GM23338 (cell line): ENCODE measurements around the gene CCL24.

Experiments used
- CTCF ChIP-seq, 2 experiments: fragments of 200-600 bp in 1 of 2; sonication (generic) in 1 of 2; conservative IDR thresholded peaks; 2 replicates each; pipeline versions ENCODE4 v1.5.1 to v1.6.1; 2016 to 2017; ENCODE audit warnings: antibody characterized with exemption in 2 of 2, low read depth in 2 of 2, mild to moderate bottlenecking in 2 of 2, moderate library complexity in 1 of 2
- EZH2phosphoT487 ChIP-seq: fragments of 200-600 bp; sonication (generic); IDR thresholded peaks from one replicate; pipeline ENCODE4 v1.8.1; 2018; ENCODE audit warnings: antibody characterized with exemption; ENCODE audit not compliant: unreplicated experiment
- NANOG ChIP-seq: IDR thresholded peaks from 2 replicates; pipeline ENCODE4 v1.6.1; 2016; ENCODE audit warnings: antibody characterized with exemption, borderline replicate concordance
- POLR2AphosphoS5 ChIP-seq: IDR thresholded peaks from 2 replicates; pipeline ENCODE4 v1.6.1; 2016; ENCODE audit warnings: antibody characterized with exemption, low read depth
- REST ChIP-seq: IDR thresholded peaks from one replicate; pipeline ENCODE4 v1.6.1; 2018; ENCODE audit warnings: antibody characterized with exemption; ENCODE audit not compliant: unreplicated experiment
- ZNF114 ChIP-seq: fragments of 250-450 bp; sonication (Bioruptor Pico); IDR thresholded peaks from 2 replicates; pipeline ENCODE4 v1.5.0; 2020; ENCODE audit warnings: mild to moderate bottlenecking, moderate library complexity

- TF ChIP-seq CTCF (conservative IDR thresholded peaks at IDR 0.05; ENCODE audit: low read depth in 2 of 2): no peak
- no peak for TF ChIP-seq ZNF114 (CRISPR knock-in tag)
- no peak for TF ChIP-seq POLR2AphosphoS5
- TF ChIP-seq EZH2phosphoT487: no peak
- TF ChIP-seq NANOG: no peak
- TF ChIP-seq REST: no peak
Observed at GRCh38 chr7:75818472-75818871, 4.9 kb upstream of the CCL24 start.
